Measurements from ENCODE around the gene CAPN10. TPM values are rescaled to one million over a fixed set of nuclear protein-coding genes. Genes with fewer than 3 reads are reported as not detected.

CAPN10 gene
- total and polyA plus RNA-seq, 12 donors = 4.7 to 158 (median 25.1) TPM

DNA sequence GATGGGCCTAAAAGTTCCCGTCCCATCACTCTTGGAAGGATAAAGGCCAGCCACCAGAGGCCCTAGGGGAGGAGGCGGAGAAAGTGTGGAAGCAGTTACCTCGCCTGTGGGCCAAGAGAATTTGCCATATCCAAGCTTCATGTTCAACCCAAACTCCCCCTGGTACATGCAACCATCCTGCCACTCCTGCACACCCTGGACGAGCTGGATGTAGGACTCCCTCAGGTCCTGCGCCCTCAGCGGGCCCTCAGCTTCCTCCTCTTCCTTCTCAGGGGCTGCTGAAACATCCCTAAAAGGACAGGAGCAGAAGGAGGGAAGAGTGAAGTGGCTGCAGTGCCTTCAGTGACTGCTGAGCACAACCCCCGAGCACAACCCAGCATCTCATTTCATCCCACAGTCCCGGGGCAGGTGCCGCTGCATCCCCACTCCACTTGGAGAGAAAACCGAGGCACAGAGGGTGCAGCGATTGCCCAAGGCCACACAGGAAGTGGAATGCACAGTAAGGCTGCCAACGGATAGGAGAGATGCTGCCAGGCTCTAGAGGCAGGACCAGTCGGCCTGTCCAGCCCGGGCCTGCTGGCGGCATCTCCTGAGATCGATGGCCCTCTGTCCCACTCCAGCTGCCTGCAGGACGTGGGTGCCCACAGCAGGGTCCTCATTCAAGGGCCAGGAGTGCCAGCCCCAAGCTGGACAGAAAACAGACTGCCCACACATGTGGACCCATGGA, 31.6 kb upstream of the CAPN10 start:
- Histone ChIP-seq H3K27ac (no peak overlapping the region), H3K9me3 (replicated peaks in 1 of 3) (no peaks in the 10 kb centered on the region), H3K4me1 (replicated peaks in 1 of 2) (peaks cover 7 to 30% of the 10 kb centered on the region in 2 donors), H3K4me3 (no peak overlapping the region), H3K27me3 (no peaks in the 10 kb centered on the region), H3K36me3 (replicated peaks in 1 of 2) (peaks cover 3 to 9% of the 10 kb centered on the region in 2 donors)
- whole genome bisulfite sequencing, 4 donors = 85 to 91% (median 87%) methylated on average over 8 to 17 of the region's 17 CpGs
- TF ChIP-seq, protein P1, sequence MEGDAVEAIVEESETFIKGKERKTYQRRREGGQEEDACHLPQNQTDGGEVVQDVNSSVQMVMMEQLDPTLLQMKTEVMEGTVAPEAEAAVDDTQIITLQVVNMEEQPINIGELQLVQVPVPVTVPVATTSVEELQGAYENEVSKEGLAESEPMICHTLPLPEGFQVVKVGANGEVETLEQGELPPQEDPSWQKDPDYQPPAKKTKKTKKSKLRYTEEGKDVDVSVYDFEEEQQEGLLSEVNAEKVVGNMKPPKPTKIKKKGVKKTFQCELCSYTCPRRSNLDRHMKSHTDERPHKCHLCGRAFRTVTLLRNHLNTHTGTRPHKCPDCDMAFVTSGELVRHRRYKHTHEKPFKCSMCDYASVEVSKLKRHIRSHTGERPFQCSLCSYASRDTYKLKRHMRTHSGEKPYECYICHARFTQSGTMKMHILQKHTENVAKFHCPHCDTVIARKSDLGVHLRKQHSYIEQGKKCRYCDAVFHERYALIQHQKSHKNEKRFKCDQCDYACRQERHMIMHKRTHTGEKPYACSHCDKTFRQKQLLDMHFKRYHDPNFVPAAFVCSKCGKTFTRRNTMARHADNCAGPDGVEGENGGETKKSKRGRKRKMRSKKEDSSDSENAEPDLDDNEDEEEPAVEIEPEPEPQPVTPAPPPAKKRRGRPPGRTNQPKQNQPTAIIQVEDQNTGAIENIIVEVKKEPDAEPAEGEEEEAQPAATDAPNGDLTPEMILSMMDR (IDR thresholded peaks at IDR 0.05) = no peak
- TF ChIP-seq POLR2A (IDR thresholded peaks at IDR 0.05) = no peak
- DNase-seq = peak in 2 of 7 donors; percentile 11 to 14
- intact Hi-C loops (cut with DNase I) = no loop called here

DNA sequence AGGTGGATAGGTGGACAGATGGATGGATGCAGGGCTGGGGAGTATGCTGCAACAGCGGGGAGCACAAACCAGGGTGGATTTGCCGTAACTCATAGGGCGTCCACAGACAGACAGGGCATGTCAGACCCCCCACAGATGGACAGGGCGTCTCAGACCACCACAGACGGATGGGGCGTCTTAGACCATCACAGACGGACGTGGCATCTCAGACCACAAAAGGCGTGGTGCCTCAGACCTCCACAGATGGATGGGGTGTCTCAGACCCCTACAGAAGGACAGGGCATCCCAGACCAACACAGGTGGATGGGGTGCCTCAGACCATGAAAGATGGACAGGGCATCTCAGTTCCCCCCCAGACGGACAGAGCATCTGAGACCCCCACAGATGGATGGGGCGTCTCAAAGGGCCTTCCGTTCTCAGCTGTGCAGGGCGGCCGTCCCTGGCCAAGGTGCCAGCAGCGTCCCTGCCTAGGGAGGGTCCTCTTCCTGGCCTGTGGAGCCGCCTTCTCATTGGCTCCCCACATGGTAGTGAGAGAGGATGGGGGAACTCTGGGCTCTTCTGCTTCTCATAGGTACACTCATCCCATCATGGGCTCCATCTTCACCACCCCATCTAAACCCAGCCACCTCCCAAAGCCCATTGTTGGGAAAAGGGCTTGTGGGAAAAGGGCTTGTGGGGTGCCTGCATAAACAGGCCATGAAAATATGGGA, 30.8 kb upstream of the CAPN10 start:
- Histone ChIP-seq H3K27ac (no peak overlapping the region), H3K4me3 (no peak overlapping the region), H3K4me1 (replicated peaks in 1 of 2) (peaks cover 7 to 31% of the 10 kb centered on the region in 2 donors), H3K27me3 (no peaks in the 10 kb centered on the region), H3K9me3 (replicated peaks in 1 of 3) (no peaks in the 10 kb centered on the region), H3K36me3 (replicated peaks in 1 of 2) (peaks cover 2 to 9% of the 10 kb centered on the region in 2 donors)
- TF ChIP-seq POLR2A (IDR thresholded peaks at IDR 0.05) = no peak
- TF ChIP-seq, protein P1 (IDR thresholded peaks at IDR 0.05) = no peak
- DNase-seq = peak in 2 of 7 donors; percentile 15
- 93 to 96% (median 93%) methylated on average over 7 to 16 of the region's 16 CpGs for WGBS, 4 donors
- intact Hi-C loops (cut with DNase I) = no loop called here

DNA sequence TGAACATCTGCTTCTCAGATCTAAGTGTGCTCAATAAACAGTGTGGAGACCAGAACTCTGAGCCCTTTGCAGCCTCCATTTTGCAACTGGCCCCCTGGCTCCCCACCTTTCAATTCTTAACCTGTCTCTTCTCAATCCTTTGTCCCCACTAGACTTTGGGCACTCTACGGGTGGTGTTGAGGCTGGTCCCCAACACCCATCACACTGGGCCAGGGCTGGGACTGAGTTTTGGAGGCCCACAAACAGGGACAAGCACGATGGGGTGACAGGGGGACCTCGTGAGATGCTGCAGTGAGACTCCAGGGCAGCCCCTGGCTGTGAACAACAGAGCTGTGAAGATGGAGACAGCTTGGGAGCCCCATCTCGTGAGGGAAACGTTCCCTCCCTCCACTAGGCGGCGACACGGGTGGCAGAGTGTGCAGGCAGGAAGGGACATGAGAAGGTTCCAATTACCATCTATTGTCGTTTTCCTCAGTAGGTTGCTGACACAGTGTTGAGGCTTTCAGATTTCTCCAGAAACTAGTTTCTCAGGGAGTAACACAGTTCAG, 29.9 kb upstream of the CAPN10 start:
- Histone ChIP-seq H3K9me3 (replicated peaks in 1 of 3) (no peaks in the 10 kb centered on the region), H3K27ac (no peak overlapping the region), H3K27me3 (no peaks in the 10 kb centered on the region), H3K4me1 (replicated peaks in 1 of 2) (peaks cover 12 to 36% of the 10 kb centered on the region in 2 donors), H3K36me3 (replicated peaks in 1 of 2) (peaks cover 0 to 9% of the 10 kb centered on the region in 2 donors), H3K4me3 (no peak overlapping the region)
- peak in 6 of 7 donors; percentile 25 to 58 (median 32) for DNase-seq
- 60 to 75% (median 64%) methylated on average over 7 to 9 of the region's 9 CpGs for WGBS, 4 donors
- TF ChIP-seq, protein P1 (IDR thresholded peaks at IDR 0.05) = peak in 3 of 6 experiments; percentile 20 to 37 (median 22)
- TF ChIP-seq POLR2A (IDR thresholded peaks at IDR 0.05) = no peak
- intact Hi-C loops (cut with DNase I) = no loop called here

DNA sequence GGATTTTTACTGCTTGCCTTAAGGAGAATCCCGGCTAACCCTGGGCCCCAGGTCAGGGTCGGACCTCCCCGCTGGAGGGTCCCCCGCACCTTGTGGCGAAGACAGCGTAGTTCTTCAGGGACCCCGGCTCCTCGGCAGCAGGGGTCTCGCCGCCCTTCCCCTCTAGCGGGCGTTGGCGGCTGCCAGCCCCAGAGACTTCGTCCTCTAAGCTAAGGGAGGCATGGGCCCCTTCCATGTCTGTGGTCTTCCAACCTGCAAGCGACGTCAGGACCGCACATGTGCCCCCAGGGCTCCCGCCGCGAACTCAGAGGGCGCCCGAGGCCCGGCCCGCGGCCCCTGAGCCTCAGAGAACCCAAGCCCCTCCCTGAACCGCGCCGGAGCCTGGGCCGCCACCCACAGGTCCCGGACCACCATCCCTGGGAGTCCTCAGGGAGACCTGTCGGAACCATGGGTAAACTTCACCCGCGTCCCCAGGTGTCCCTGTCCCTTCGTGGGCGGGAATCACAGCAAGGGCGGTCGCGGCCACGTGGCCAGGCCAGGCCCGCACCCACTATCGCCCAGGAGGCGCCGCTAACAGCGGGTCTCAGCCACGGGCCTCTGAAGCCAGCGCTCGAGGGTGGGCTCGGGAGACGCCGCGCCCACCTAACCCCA, 29.3 kb upstream of the CAPN10 start:
- H3K4me3 ChIP-seq = peak overlapping the region in 2 of 4 donors; percentile 42 to 64
- peaks cover 0 to 7% of the 10 kb centered on the region in 2 donors for H3K36me3 ChIP-seq (replicated peaks in 1 of 2)
- no peaks in the 10 kb centered on the region for H3K9me3 ChIP-seq (replicated peaks in 1 of 3)
- intact Hi-C loops (cut with DNase I) = no loop called here
- H3K27ac ChIP-seq = no peak overlapping the region
- WGBS, 4 donors = 29 to 56% (median 31%) methylated on average over 6 to 51 of the region's 51 CpGs; no CpG with 5 or more reads in 1 of the 4 donors
- DNase-seq = peak in 5 of 7 donors; percentile 19 to 53 (median 20)
- TF ChIP-seq, protein P1 (IDR thresholded peaks at IDR 0.05) = no peak
- TF ChIP-seq POLR2A (IDR thresholded peaks at IDR 0.05) = no peak
- no peaks in the 10 kb centered on the region for H3K27me3 ChIP-seq
- peaks cover 16 to 42% of the 10 kb centered on the region in 2 donors for H3K4me1 ChIP-seq (replicated peaks in 1 of 2)
